Activated T-cell treated with anti-CD3 and anti-CD28 coated beads, Interleukin-2, amount 50 U/mL, for 4 hours (primary cell): Measurements from ENCODE around the gene VRK2. TPM values are rescaled to one million over a fixed set of nuclear protein-coding genes. Genes with fewer than 3 reads are reported as not detected.
"Not testable (repeated sequence)": the region's sequence is repeated elsewhere in the genome, so short reads cannot be mapped to it uniquely, and the experiment has no call there.

Experiments
- ATAC-seq, 2 donors: fragments of 200-7000 bp; cut with Tn5 transposase; one replicate each; pipeline ENCODE4 v1.10.0; 2021
- DNase-seq: peaks from one replicate; pipeline ENCODE4 v3.0.0-alpha.2; 2020
- H3K27me3 Mint-ChIP-seq: one replicate; pipeline ENCODE4 v1.8.0; 2021; ENCODE audit warnings: low read depth, mixed read lengths
- H3K36me3 Mint-ChIP-seq: one replicate; pipeline ENCODE4 v1.8.0; 2022; ENCODE audit warnings: mixed read lengths; ENCODE audit not compliant: insufficient read depth
- H3K4me1 Mint-ChIP-seq: one replicate; pipeline ENCODE4 v1.8.0; 2021; ENCODE audit warnings: low read depth, mixed read lengths
- H3K4me3 Mint-ChIP-seq: one replicate; pipeline ENCODE4 v1.8.0; 2021; ENCODE audit warnings: mild to moderate bottlenecking, moderate library complexity, mixed read lengths
- H3K9me3 Mint-ChIP-seq: one replicate; pipeline ENCODE4 v1.8.0; 2021; ENCODE audit warnings: mixed read lengths
- total RNA-seq, 3 donors: library from RNA; stranded (reverse); gene quantifications; one replicate each; pipeline ENCODE4 v1.2.1, GENCODE V29; 2021

Gene VRK2
- total RNA-seq, 3 donors from 2014 or later: 21.5 to 29.8 (median 25.5) TPM

DNA sequence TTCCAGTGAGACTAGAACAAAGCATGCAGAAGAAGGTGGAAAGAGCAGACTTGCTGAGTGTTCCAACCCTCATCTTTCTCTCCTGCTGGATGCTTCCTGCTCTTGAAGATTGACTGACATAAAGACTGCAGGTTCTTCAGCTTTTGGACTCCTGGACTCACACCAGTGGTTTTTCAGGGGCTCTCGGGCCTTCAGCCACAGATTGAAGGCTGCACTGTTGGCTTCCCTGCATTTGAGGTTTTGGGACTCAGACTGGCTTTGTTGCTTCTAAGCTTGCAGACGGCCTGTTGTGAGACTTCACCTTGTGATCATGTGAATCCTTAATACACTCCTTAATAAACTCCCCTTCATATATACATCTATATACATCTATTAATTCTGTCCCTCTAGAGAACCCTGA is 20.4 kb downstream of the VRK2 start:
- H3K4me3 Mint-ChIP-seq: no peak overlapping the region
- peaks cover 30% of the 10 kb centered on the region for H3K36me3 Mint-ChIP-seq
- H3K27me3 Mint-ChIP-seq: no peaks in the 10 kb centered on the region
- H3K9me3 Mint-ChIP-seq: peaks cover 9% of the 10 kb centered on the region
- no peak for DNase-seq
- H3K4me1 Mint-ChIP-seq: peaks cover 39% of the 10 kb centered on the region
- ATAC-seq: no peak

- H3K36me3 Mint-ChIP-seq: peaks cover 32% of the 10 kb centered on the region
Measured at GRCh38 chr2:58070765-58071164, 24.2 kb downstream of the VRK2 start.

GRCh38 chr2:58072102-58072501 is 25.5 kb downstream of the VRK2 start:
- Mint-ChIP-seq H3K27me3 (no peaks in the 10 kb centered on the region), H3K4me3 (no peak overlapping the region), H3K36me3 (peaks cover 32% of the 10 kb centered on the region), H3K4me1 (peaks cover 16% of the 10 kb centered on the region), H3K9me3 (peaks cover 13% of the 10 kb centered on the region)
- ATAC-seq (no peak), DNase-seq (no peak)

More at GRCh38 chr2:58070765-58071164, 24.2 kb downstream of the VRK2 start:
- ATAC-seq (no peak), DNase-seq (no peak)
- Mint-ChIP-seq H3K27me3 (no peaks in the 10 kb centered on the region), H3K4me3 (no peak overlapping the region), H3K4me1 (peaks cover 24% of the 10 kb centered on the region), H3K9me3 (peaks cover 13% of the 10 kb centered on the region)

DNA sequence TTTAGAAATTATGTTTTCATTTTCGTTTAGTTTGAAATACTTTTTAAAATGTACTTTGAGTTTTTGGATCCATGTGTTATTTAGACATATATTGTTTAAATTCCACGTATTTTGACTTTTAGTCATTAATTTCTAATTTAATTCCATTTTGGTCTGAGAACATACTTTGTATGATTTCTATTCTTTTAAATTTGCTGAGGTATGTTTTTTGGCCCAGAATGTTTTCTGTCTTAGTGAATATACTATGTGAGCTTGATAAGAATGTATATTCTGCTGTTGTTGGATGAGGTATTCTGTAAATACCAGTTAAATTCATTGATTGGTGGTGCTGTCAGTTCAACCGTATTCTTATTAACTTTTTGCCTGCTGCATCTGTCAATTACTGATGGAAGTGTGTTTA is 26.4 kb downstream of the VRK2 start:
- DNase-seq (no peak), ATAC-seq (no peak)
- Mint-ChIP-seq H3K4me1 (peaks cover 18% of the 10 kb centered on the region), H3K36me3 (peaks cover 31% of the 10 kb centered on the region), H3K9me3 (peaks cover 13% of the 10 kb centered on the region), H3K4me3 (no peak overlapping the region), H3K27me3 (no peaks in the 10 kb centered on the region)

DNA sequence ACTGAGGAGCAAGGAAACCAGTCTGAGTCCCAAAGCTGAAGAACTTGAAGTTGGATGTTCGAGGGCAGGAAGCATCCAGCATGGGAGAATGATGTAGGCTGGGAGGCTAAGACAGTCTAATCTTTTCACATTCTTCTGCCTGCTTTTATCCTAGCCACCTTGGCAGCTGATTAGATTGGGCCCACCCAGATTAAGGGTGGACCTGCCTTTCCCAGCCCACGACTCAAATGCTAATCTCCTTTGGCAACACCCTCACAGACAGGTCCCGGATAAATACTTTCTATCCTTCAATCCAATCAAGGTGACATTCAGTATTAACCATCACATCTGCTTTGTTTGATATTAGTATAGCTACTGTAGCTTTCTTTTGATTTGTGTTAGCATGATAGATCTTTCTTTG is 27.1 kb downstream of the VRK2 start:
- peaks cover 5% of the 10 kb centered on the region for H3K9me3 Mint-ChIP-seq
- H3K4me1 Mint-ChIP-seq: peaks cover 18% of the 10 kb centered on the region
- H3K36me3 Mint-ChIP-seq: peaks cover 23% of the 10 kb centered on the region

GRCh38 chr2:58081000-58081399 is 34.4 kb downstream of the VRK2 start:
- Mint-ChIP-seq H3K9me3 (no peaks in the 10 kb centered on the region), H3K27me3 (no peaks in the 10 kb centered on the region), H3K36me3 (peaks cover 16% of the 10 kb centered on the region), H3K4me1 (peaks cover 6% of the 10 kb centered on the region), H3K4me3 (no peak overlapping the region)
- ATAC-seq: no peak
- no peak for DNase-seq

More for the DNA sequence above, 27.1 kb downstream of the VRK2 start:
- DNase-seq: no peak
- no peaks in the 10 kb centered on the region for H3K27me3 Mint-ChIP-seq
- H3K4me3 Mint-ChIP-seq: no peak overlapping the region
- ATAC-seq: no peak

GRCh38 chr2:58089081-58089480 is 42.5 kb downstream of the VRK2 start:
- no peaks in the 10 kb centered on the region for H3K27me3 Mint-ChIP-seq
- H3K9me3 Mint-ChIP-seq: peaks cover 5% of the 10 kb centered on the region
- peaks cover 51% of the 10 kb centered on the region for H3K36me3 Mint-ChIP-seq
- DNase-seq: no peak
- no peak for ATAC-seq
- peaks cover 2% of the 10 kb centered on the region for H3K4me1 Mint-ChIP-seq
- H3K4me3 Mint-ChIP-seq: no peak overlapping the region

GRCh38 chr2:58092772-58093171 is 46.2 kb downstream of the VRK2 start:
- peaks cover 51% of the 10 kb centered on the region for H3K36me3 Mint-ChIP-seq
- not testable (repeated sequence) for H3K4me1 Mint-ChIP-seq, ATAC-seq, H3K27me3 Mint-ChIP-seq, H3K4me3 Mint-ChIP-seq, DNase-seq
- H3K9me3 Mint-ChIP-seq: peaks cover 12% of the 10 kb centered on the region

- no peak for DNase-seq
- H3K36me3 Mint-ChIP-seq: peaks cover 24% of the 10 kb centered on the region
Measured at GRCh38 chr2:58097025-58097424, 50.4 kb downstream of the VRK2 start.

DNA sequence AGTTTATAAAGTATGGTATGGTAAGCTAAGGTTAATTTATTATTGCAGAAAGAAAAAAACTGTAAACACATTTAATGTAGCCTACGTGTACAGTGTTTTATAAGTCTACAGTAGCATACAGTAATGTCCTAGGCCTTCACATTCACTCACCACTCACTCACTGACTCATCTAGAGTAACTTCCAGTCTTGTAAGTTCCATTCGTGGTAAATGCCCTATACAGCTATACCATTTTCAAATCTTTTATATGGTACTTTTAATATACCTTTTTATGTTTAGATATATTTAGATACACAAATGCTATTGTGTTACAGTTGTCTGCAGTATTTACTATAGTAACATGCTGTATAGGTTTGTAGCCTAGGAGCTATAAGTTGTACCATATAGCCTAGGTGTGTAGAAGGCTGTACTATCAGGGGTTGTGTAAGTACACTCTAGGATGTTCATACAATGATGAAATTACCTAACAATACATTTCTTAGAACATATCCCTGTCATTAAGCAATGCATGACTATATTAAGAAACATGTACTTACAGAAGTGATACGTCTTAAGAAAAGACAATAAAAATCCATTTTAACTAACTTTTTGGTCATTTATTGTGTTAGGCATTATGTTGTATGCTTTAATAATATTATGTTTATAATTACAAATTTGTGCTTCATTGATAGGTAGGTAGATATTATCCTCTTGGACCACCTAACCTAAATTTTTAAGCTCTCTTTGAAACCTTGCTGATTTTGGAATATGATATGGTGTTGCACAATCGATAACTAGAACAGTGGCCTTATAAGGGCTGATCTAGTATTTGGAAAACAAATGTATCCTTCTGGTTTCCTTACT is 51.9 kb downstream of the VRK2 start:
- peaks cover 7% of the 10 kb centered on the region for H3K9me3 Mint-ChIP-seq
- no peak for DNase-seq
- peaks cover 23% of the 10 kb centered on the region for H3K36me3 Mint-ChIP-seq
- no peak for ATAC-seq
- H3K4me3 Mint-ChIP-seq: no peak overlapping the region
- H3K27me3 Mint-ChIP-seq: no peaks in the 10 kb centered on the region
- H3K4me1 Mint-ChIP-seq: peaks cover 3% of the 10 kb centered on the region

More at GRCh38 chr2:58097025-58097424, 50.4 kb downstream of the VRK2 start:
- no peak for ATAC-seq
- Mint-ChIP-seq H3K9me3 (peaks cover 12% of the 10 kb centered on the region), H3K4me3 (no peak overlapping the region), H3K27me3 (no peaks in the 10 kb centered on the region), H3K4me1 (peaks cover 3% of the 10 kb centered on the region)

DNA sequence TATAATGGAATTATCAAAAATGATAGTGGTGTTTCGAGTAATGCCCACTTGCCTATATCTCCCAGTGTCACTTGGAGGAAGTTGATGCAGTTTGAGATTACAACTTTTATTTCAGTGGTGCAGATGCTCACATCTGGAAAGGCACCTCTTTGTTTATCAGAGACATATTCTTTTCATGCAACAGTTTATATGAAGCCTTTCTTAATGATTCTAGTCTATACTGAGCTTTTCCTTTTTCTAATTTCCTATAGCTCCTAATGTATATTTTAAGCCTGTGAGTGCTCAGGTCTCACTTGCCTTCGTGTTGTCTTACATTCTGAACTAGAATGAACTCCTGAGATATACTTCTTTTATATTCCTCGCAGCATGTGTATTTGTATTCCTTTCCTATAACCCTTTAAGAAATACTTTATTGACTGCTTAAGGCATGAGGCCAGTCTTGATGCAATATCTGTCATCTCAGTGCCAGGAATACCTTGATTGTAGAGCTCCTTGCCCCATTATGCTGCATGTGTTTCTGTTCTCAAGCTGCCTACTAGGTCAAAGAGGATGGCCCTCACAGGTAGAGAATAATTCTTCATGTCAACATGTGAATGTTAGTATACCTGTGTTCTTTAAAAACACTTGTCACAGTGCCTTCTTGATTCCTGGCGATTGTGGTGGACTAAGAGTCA is 52.6 kb downstream of the VRK2 start:
- no peak for DNase-seq
- peaks cover 7% of the 10 kb centered on the region for H3K9me3 Mint-ChIP-seq
- peaks cover 24% of the 10 kb centered on the region for H3K36me3 Mint-ChIP-seq
- H3K4me1 Mint-ChIP-seq: peaks cover 3% of the 10 kb centered on the region
- no peak overlapping the region for H3K4me3 Mint-ChIP-seq
- H3K27me3 Mint-ChIP-seq: no peaks in the 10 kb centered on the region
- no peak for ATAC-seq

DNA sequence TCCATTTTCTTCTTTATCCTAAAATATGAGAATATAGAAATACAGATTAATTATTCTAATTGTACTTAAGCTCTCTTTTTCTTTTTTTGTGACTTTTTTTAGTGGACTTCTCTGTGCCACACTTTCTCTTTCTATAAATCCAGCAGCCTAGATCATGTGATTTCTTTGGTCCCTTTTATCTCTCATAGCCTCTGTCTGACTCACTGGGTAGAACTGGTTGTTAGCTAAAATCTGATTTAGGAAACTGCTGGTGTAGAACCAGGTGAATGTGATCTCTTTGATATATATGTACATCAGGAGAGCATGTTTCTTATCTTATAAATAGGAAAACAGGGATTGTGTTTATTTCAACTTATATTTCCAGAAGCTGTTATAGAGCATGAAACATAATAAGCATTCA is 54.9 kb downstream of the VRK2 start:
- Mint-ChIP-seq H3K9me3 (no peaks in the 10 kb centered on the region), H3K4me3 (no peak overlapping the region), H3K36me3 (peaks cover 15% of the 10 kb centered on the region), H3K27me3 (no peaks in the 10 kb centered on the region), H3K4me1 (peaks cover 3% of the 10 kb centered on the region)
- ATAC-seq (no peak), DNase-seq (no peak)

DNA sequence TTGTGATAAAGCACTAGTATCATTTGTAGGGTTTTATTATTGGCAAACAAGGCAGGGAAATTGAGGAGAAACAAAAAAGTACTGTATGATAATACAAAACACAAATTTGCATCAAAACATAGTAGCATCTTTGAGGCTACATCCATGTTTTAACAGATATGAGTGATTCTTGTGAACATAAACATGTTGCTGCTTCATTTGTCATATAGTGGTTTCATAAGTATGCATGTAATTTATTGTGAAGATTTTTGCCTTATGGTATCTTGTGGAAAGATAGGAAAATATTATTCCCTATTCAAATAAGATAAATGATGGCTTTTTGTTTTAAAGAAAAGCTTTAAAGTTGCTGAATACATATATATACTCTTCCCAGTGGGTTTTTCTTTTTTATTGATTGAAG is 60.3 kb downstream of the VRK2 start:
- Mint-ChIP-seq H3K4me1 (peaks cover 13% of the 10 kb centered on the region), H3K4me3 (no peak overlapping the region), H3K9me3 (no peaks in the 10 kb centered on the region), H3K36me3 (peaks cover 27% of the 10 kb centered on the region), H3K27me3 (no peaks in the 10 kb centered on the region)
- ATAC-seq (no peak), DNase-seq (no peak)

- Mint-ChIP-seq H3K27me3 (no peaks in the 10 kb centered on the region), H3K4me3 (no peak overlapping the region), H3K4me1 (peaks cover 13% of the 10 kb centered on the region), H3K36me3 (peaks cover 29% of the 10 kb centered on the region), H3K9me3 (no peaks in the 10 kb centered on the region)
- peak; percentile 69 to 75 for ATAC-seq
- no peak for DNase-seq
Measured at GRCh38 chr2:58107803-58108710, 61.5 kb downstream of the VRK2 start.
